Measurements from ENCODE around the gene RUSC2. TPM values are rescaled to one million over a fixed set of nuclear protein-coding genes. Genes with fewer than 3 reads are reported as not detected.

RUSC2 gene
- total and polyA plus RNA-seq, 2 of the 13 experiments (the other 11 are each of a cell fraction or from before 2014, with no cell fraction given), result 2.8 to 3.3 TPM

GRCh38 chr9:35520364-35520710 is 30.4 kb downstream of the RUSC2 start (continued):
- no peak for TF ChIP-seq PHF21A (CRISPR knock-in tag; IDR thresholded peaks at IDR 0.05)

- no peak overlapping the region for H3K4me2 ChIP-seq (ENCODE audit: low read depth, low read length)
- no peak overlapping the region for H3K27ac ChIP-seq (ENCODE audit: extremely low read length, insufficient read depth, low read length)
- in situ Hi-C loops (cut with HindIII; ENCODE audit: extremely low pct_ligation_motif_present, low pct_unique_long_range_greater_than_20kb) (no loop called here), intact Hi-C loops (cut with micrococcal nuclease; ENCODE audit: unreplicated experiment) (no loop called here)
- CTCF ChIA-PET (ENCODE audit: low intra/inter-chr PET ratio, low total read pairs), result no interaction called here
- no peaks in the 10 kb centered on the region for H3K79me2 ChIP-seq (ENCODE audit: insufficient read depth, low read length)
- no TSS peak for BruUV-seq (replicated peaks)
- TF ChIP-seq PHF20 (CRISPR knock-in tag; IDR thresholded peaks at IDR 0.05), result no peak
- TF ChIP-seq ZNF878 (CRISPR knock-in tag; IDR thresholded peaks at IDR 0.05), result no peak
- no peak for TF ChIP-seq RARA (CRISPR knock-in tag; IDR thresholded peaks at IDR 0.05)
- no peak for TF ChIP-seq ZNF616 (CRISPR knock-in tag; IDR thresholded peaks at IDR 0.05; ENCODE audit: low read depth)
- TF ChIP-seq AKAP8 (CRISPR knock-in tag; IDR thresholded peaks at IDR 0.05), result no peak
- TF ChIP-seq KLF12 (CRISPR knock-in tag; IDR thresholded peaks at IDR 0.05; ENCODE audit: borderline replicate concordance), result no peak
- TF ChIP-seq RBM22 (optimal IDR thresholded peaks at IDR 0.05; ENCODE audit: low read length), result no peak
- no peak for TF ChIP-seq TBX2 (CRISPR knock-in tag; IDR thresholded peaks at IDR 0.05; ENCODE audit: borderline replicate concordance)
- no peak for TF ChIP-seq NONO (IDR thresholded peaks at IDR 0.05)
- no peak for TF ChIP-seq NONO (CRISPR knock-in tag; conservative IDR thresholded peaks at IDR 0.05)
- TF ChIP-seq FOXP4 (CRISPR knock-in tag; IDR thresholded peaks at IDR 0.05), result no peak
- TF ChIP-seq, protein P1, sequence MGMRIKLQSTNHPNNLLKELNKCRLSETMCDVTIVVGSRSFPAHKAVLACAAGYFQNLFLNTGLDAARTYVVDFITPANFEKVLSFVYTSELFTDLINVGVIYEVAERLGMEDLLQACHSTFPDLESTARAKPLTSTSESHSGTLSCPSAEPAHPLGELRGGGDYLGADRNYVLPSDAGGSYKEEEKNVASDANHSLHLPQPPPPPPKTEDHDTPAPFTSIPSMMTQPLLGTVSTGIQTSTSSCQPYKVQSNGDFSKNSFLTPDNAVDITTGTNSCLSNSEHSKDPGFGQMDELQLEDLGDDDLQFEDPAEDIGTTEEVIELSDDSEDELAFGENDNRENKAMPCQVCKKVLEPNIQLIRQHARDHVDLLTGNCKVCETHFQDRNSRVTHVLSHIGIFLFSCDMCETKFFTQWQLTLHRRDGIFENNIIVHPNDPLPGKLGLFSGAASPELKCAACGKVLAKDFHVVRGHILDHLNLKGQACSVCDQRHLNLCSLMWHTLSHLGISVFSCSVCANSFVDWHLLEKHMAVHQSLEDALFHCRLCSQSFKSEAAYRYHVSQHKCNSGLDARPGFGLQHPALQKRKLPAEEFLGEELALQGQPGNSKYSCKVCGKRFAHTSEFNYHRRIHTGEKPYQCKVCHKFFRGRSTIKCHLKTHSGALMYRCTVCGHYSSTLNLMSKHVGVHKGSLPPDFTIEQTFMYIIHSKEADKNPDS (CRISPR knock-in tag; IDR thresholded peaks at IDR 0.05), result no peak
- TF ChIP-seq ZNF383 (CRISPR knock-in tag; IDR thresholded peaks at IDR 0.05; ENCODE audit: borderline replicate concordance), result no peak
- TF ChIP-seq MYC (CRISPR knock-in tag; IDR thresholded peaks at IDR 0.05; ENCODE audit: borderline replicate concordance), result no peak
- TF ChIP-seq CREB1 (IDR thresholded peaks at IDR 0.05), result no peak
- no peak for TF ChIP-seq CREB1 (CRISPR knock-in tag; IDR thresholded peaks at IDR 0.05)
- TF ChIP-seq PTBP1 (IDR thresholded peaks at IDR 0.05; ENCODE audit: low read depth, low read length, poor library complexity, severe bottlenecking), result no peak
- TF ChIP-seq ATM (IDR thresholded peaks at IDR 0.05; ENCODE audit: borderline replicate concordance), result no peak
- TF ChIP-seq YEATS2 (CRISPR knock-in tag; IDR thresholded peaks at IDR 0.05; ENCODE audit: borderline replicate concordance), result no peak
- WGBS (ENCODE audit: low lambda C conversion rate), result 93% methylated on average over 2 of the region's 2 CpGs
- H2AFZ ChIP-seq (ENCODE audit: low read length), result no peak overlapping the region
- FAIRE-seq (no peak), DNase-seq (ENCODE audit: low spot score) (no peak), ATAC-seq (no peak)
- H4K20me1 ChIP-seq (ENCODE audit: insufficient read depth, low read length), result no peaks in the 10 kb centered on the region; the same call in 1 of the 2 replicates
- H3K4me3 ChIP-seq (replicated peaks in 1 of 3; ENCODE audit: insufficient read depth in 1 of 3, low read depth in 2 of 3, low read length in 3 of 3), result no peak overlapping the region
- no peak overlapping the region for H3K9ac ChIP-seq (ENCODE audit: insufficient read depth, low read depth, low read length)
- no peaks in the 10 kb centered on the region for H3K9me3 ChIP-seq (ENCODE audit: low read length)
- H3K36me3 ChIP-seq (replicated peaks in 1 of 2; ENCODE audit: control insufficient read depth in 1 of 2, insufficient read depth in 2 of 2, low read length in 2 of 2), result no peaks in the 10 kb centered on the region
- H3K4me1 ChIP-seq (ENCODE audit: insufficient read depth, low read length), result peaks cover 73% of the 10 kb centered on the region
- H3K27me3 ChIP-seq (ENCODE audit: control insufficient read depth in 1 of 2, insufficient read depth in 2 of 2, low read length in 2 of 2), result no peaks in the 10 kb centered on the region
- POLR2A ChIA-PET, result interaction anchor here (1.2 kb wide), 1 partner anchor 78 kb away, joined by 3 read pairs; no protein-coding TSS in a partner anchor
Measured at GRCh38 chr9:35521708-35522107, 31.8 kb downstream of the RUSC2 start.
